Ascending aorta (tissue), 2 donors: Measurements from ENCODE around the gene SRSF7. TPM values are rescaled to one million over a fixed set of nuclear protein-coding genes. Genes with fewer than 3 reads are reported as not detected.
"Not testable (repeated sequence)": the region's sequence is repeated elsewhere in the genome, so short reads cannot be mapped to it uniquely, and the experiment has no call there.

ENCODE experiments used
- DNase-seq, 2 donors: peaks; one replicate each; pipeline ENCODE4 v3.0.0-alpha.2; 2019; ENCODE audit warnings: low spot score in 2 of 2
- H3K27ac ChIP-seq, 2 donors: fragments of 200-600 bp; sonication (generic); one replicate each; pipeline ENCODE4 v1.5.1; 2016 to 2017; ENCODE audit warnings: mild to moderate bottlenecking in 1 of 2
- H3K27me3 ChIP-seq: fragments of 200-600 bp; sonication (generic); one replicate; pipeline ENCODE4 v1.5.1; 2017
- H3K36me3 ChIP-seq, 2 donors: fragments of 200-600 bp; sonication (generic); one replicate each; pipeline ENCODE4 v1.5.1; 2016
- H3K4me1 ChIP-seq, 2 donors: fragments of 200-600 bp; sonication (generic); one replicate each; pipeline ENCODE4 v1.5.1; 2016 to 2017; ENCODE audit warnings: mild to moderate bottlenecking in 1 of 2
- H3K4me3 ChIP-seq, 2 donors: fragments of 200-600 bp; sonication (generic); one replicate each; pipeline ENCODE4 v1.5.1; 2016 to 2017; ENCODE audit warnings: mild to moderate bottlenecking in 1 of 2
- H3K9me3 ChIP-seq, 2 donors: fragments of 200-600 bp; sonication (generic); one replicate each; pipeline ENCODE4 v1.5.1; 2016
- intact Hi-C: fragments of 100-400 bp; cut with DNase I; formaldehyde crosslinking; loops from one replicate; pipeline ENCODE4 v1.15.1; 2023
- total RNA-seq: library from RNA; depleted of rRNA; stranded (reverse); fragments of >200 nt; gene quantifications from one replicate; pipeline ENCODE4 v1.1.0, GENCODE V29; 2016
- TF ChIP-seq, protein P1 (sequence below), 3 experiments: fragments of 200-600 bp in 2 of 3; fragments of 450-650 bp in 1 of 3; sonication (generic) in 2 of 3; IDR thresholded peaks; one replicate each; pipeline ENCODE4 v1.5.1; 2016 to 2019; ENCODE audit warnings: antibody characterized with exemption in 3 of 3, mild to moderate bottlenecking in 1 of 3, moderate library complexity in 1 of 3

Gene SRSF7
- total RNA-seq, 1 donor from 2014 or later = 54.1 TPM

- no peak for DNase-seq
- no peak overlapping the region for H3K27ac ChIP-seq
- no peaks in the 10 kb centered on the region for H3K36me3 ChIP-seq
- intact Hi-C loops = no loop called here
- TF ChIP-seq, protein P1, sequence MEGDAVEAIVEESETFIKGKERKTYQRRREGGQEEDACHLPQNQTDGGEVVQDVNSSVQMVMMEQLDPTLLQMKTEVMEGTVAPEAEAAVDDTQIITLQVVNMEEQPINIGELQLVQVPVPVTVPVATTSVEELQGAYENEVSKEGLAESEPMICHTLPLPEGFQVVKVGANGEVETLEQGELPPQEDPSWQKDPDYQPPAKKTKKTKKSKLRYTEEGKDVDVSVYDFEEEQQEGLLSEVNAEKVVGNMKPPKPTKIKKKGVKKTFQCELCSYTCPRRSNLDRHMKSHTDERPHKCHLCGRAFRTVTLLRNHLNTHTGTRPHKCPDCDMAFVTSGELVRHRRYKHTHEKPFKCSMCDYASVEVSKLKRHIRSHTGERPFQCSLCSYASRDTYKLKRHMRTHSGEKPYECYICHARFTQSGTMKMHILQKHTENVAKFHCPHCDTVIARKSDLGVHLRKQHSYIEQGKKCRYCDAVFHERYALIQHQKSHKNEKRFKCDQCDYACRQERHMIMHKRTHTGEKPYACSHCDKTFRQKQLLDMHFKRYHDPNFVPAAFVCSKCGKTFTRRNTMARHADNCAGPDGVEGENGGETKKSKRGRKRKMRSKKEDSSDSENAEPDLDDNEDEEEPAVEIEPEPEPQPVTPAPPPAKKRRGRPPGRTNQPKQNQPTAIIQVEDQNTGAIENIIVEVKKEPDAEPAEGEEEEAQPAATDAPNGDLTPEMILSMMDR (IDR thresholded peaks at IDR 0.05) = no peak
- H3K9me3 ChIP-seq = no peaks in the 10 kb centered on the region
- H3K27me3 ChIP-seq = no peaks in the 10 kb centered on the region
- no peaks in the 10 kb centered on the region for H3K4me1 ChIP-seq
- H3K4me3 ChIP-seq = no peak overlapping the region
Observed at GRCh38 chr2:38704664-38705063, 46.5 kb downstream of the SRSF7 start.

DNA sequence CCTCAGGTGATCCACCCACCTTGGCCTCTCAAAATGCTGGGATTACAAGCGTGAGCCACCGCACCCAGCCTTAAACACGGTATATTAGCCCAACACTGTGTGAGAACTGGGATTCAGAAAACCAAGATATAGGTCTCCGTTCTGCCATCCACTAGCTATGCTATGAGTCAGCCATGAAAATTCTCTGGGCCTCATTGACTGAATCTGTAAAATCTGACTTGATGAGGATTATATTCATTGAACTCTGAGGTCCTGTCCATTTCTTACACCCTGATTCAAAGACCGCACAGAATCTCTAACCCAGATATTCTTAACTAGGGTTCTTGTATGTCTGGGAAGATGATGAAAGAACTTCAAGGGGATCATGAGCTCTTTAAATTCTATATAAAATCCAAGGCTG, 47.8 kb downstream of the SRSF7 start:
- H3K4me3 ChIP-seq, H3K9me3 ChIP-seq, DNase-seq, H3K4me1 ChIP-seq, H3K36me3 ChIP-seq, H3K27me3 ChIP-seq, H3K27ac ChIP-seq, intact Hi-C loops: not testable (repeated sequence)

DNA sequence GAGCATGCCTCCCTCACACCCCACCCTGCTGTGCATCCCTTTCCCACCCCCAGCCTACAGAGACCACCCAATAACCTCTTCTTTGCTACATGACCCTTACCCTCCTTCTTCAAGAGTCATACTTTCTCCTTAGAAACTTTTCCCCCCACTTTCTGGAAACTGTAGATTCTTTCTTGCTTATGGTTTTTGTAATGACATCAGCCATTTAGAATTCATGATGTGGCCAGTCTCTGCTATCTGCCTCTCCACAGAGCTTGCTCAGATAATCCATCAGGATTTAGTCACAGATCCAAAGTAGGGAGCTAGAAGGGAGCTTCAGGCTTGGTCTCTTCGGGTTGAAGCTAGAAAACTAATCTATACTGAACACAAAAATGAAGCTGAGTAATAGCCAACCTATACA, 48.7 kb downstream of the SRSF7 start:
- H3K27me3 ChIP-seq = no peaks in the 10 kb centered on the region
- no peak overlapping the region for H3K27ac ChIP-seq
- H3K36me3 ChIP-seq = no peaks in the 10 kb centered on the region
- no peak for DNase-seq
- TF ChIP-seq, protein P1 (IDR thresholded peaks at IDR 0.05) = no peak
- intact Hi-C loops = no loop called here
- H3K9me3 ChIP-seq = no peaks in the 10 kb centered on the region
- no peaks in the 10 kb centered on the region for H3K4me1 ChIP-seq
- no peak overlapping the region for H3K4me3 ChIP-seq

DNA sequence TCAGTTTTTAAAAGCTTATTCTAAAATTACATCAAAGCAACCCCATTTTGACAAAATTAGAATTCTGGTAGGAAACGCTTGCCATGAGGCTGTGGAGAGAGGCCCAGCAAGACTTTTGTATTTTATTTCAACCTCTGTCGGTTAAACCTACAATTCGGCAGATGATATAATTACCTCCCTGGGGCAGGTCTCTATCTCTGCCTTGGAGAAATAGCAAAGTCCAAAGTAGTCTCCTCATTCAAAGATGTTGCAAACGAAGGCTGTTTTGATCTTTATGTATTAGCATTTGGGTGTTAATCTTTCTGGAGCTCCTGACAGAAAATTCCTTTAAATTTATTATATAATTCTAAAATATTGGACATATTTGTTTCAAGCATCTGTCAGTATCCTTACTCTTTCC, 49.6 kb downstream of the SRSF7 start:
- intact Hi-C loops = no loop called here
- H3K4me1 ChIP-seq = no peaks in the 10 kb centered on the region
- no peaks in the 10 kb centered on the region for H3K27me3 ChIP-seq
- H3K9me3 ChIP-seq = no peaks in the 10 kb centered on the region
- H3K4me3 ChIP-seq = no peak overlapping the region
- H3K27ac ChIP-seq = no peak overlapping the region
- H3K36me3 ChIP-seq = no peaks in the 10 kb centered on the region
- TF ChIP-seq, protein P1 (IDR thresholded peaks at IDR 0.05) = no peak
- DNase-seq = no peak

- Histone ChIP-seq H3K27me3 (no peaks in the 10 kb centered on the region), H3K27ac (no peak overlapping the region), H3K9me3 (no peaks in the 10 kb centered on the region), H3K4me1 (no peaks in the 10 kb centered on the region), H3K4me3 (no peak overlapping the region), H3K36me3 (no peaks in the 10 kb centered on the region)
- TF ChIP-seq, protein P1 (IDR thresholded peaks at IDR 0.05) = no peak
- DNase-seq = no peak
- intact Hi-C loops = no loop called here
Observed at GRCh38 chr2:38700881-38701458, 50.2 kb downstream of the SRSF7 start.

GRCh38 chr2:38700113-38700785, 50.9 kb downstream of the SRSF7 start:
- DNase-seq = no peak
- Histone ChIP-seq H3K27ac (no peak overlapping the region), H3K27me3 (no peaks in the 10 kb centered on the region), H3K9me3 (no peaks in the 10 kb centered on the region), H3K36me3 (no peaks in the 10 kb centered on the region), H3K4me1 (no peaks in the 10 kb centered on the region), H3K4me3 (no peak overlapping the region)
- TF ChIP-seq, protein P1 (IDR thresholded peaks at IDR 0.05) = no peak
- intact Hi-C loops = no loop called here
